SK-N-SH (cell line): Measurements from ENCODE around the gene RBPJL.

ENCODE experiments used
- CTCF ChIP-seq: fragments of 200-600 bp; sonication (generic); IDR thresholded peaks from 2 replicates; pipeline ENCODE4 v1.6.1; 2017; ENCODE audit warnings: antibody characterized with exemption, mild to moderate bottlenecking, moderate library complexity
- FOXJ3 ChIP-seq: sonication (generic); formaldehyde crosslinking; IDR thresholded peaks from 2 replicates; pipeline ENCODE4 v1.5.1; 2020; ENCODE audit warnings: mild to moderate bottlenecking, missing genetic modification reagents
- FOXM1 ChIP-seq: IDR thresholded peaks from 2 replicates; pipeline ENCODE4 v1.4.0; 2012; ENCODE audit warnings: low read depth, mild to moderate bottlenecking
- MAX ChIP-seq: IDR thresholded peaks from 2 replicates; pipeline ENCODE4 v1.4.0; 2012; ENCODE audit warnings: low read depth
- NFIC ChIP-seq: IDR thresholded peaks from 2 replicates; pipeline ENCODE4 v1.4.0; 2012; ENCODE audit warnings: borderline replicate concordance
- POLR2AphosphoS5 ChIP-seq: IDR thresholded peaks from 2 replicates; pipeline ENCODE4 v1.6.1; 2012; ENCODE audit warnings: low read depth, low read length
- RAD21 ChIP-seq: IDR thresholded peaks from 2 replicates; pipeline ENCODE4 v1.6.1; 2012; ENCODE audit warnings: mild to moderate bottlenecking, low read length
- RCOR1 ChIP-seq: fragments of 150-350 bp; IDR thresholded peaks from 2 replicates; pipeline ENCODE4 v1.6.1; 2017; ENCODE audit warnings: antibody characterized with exemption, low read length
- SIN3A ChIP-seq: IDR thresholded peaks from 2 replicates; pipeline ENCODE4 v1.6.1; 2012; ENCODE audit warnings: low read depth, mild to moderate bottlenecking, low read length, moderate library complexity, borderline replicate concordance

GRCh38 chr20:45350217-45350616 is 43.6 kb downstream of the RBPJL start:
- TF ChIP-seq FOXM1, result no peak
- TF ChIP-seq POLR2AphosphoS5, result no peak
- no peak for TF ChIP-seq CTCF
- no peak for TF ChIP-seq RCOR1
- TF ChIP-seq FOXJ3 (CRISPR knock-in tag), result no peak
- TF ChIP-seq RAD21, result no peak
- no peak for TF ChIP-seq MAX
- no peak for TF ChIP-seq SIN3A
- no peak for TF ChIP-seq NFIC
